ENCODE results near the gene TBL1Y. TPM values are rescaled to one million over a fixed set of nuclear protein-coding genes. Genes with fewer than 3 reads are reported as not detected.
A peak's percentile ranks its signal among the peaks of the same experiment; 100 is the strongest.

The TBL1Y gene
- total RNA-seq, 1 donor from 2014 or later, result not detected

GRCh38 chrY:6931779-6932396, 21.4 kb downstream of the TBL1Y start:
- H3K27ac Mint-ChIP-seq, result no peak overlapping the region
- no peaks in the 10 kb centered on the region for H3K27me3 Mint-ChIP-seq (ENCODE audit: insufficient read depth)
- no peak overlapping the region for H3K4me3 Mint-ChIP-seq
- H3K4me1 Mint-ChIP-seq (ENCODE audit: low read depth), result no peaks in the 10 kb centered on the region
- H3K36me3 Mint-ChIP-seq (ENCODE audit: low read depth), result no peaks in the 10 kb centered on the region
- DNase-seq (ENCODE audit: low spot score), result no peak
- H3K9me3 Mint-ChIP-seq, result no peaks in the 10 kb centered on the region
- intact Hi-C loops (cut with micrococcal nuclease), result no loop called here

GRCh38 chrY:6935497-6935896, 25.0 kb downstream of the TBL1Y start:
- H3K27me3 Mint-ChIP-seq (ENCODE audit: insufficient read depth), result no peaks in the 10 kb centered on the region
- intact Hi-C loops (cut with micrococcal nuclease), result no loop called here
- DNase-seq (ENCODE audit: low spot score), result no peak
- no peak overlapping the region for H3K27ac Mint-ChIP-seq
- no peaks in the 10 kb centered on the region for H3K9me3 Mint-ChIP-seq
- H3K36me3 Mint-ChIP-seq (ENCODE audit: low read depth), result no peaks in the 10 kb centered on the region
- no peak overlapping the region for H3K4me3 Mint-ChIP-seq
- no peaks in the 10 kb centered on the region for H3K4me1 Mint-ChIP-seq (ENCODE audit: low read depth)

GRCh38 chrY:6947695-6948094, 37.2 kb downstream of the TBL1Y start:
- Mint-ChIP-seq H3K27me3 (ENCODE audit: insufficient read depth) (no peaks in the 10 kb centered on the region), H3K9me3 (no peaks in the 10 kb centered on the region), H3K4me1 (ENCODE audit: low read depth) (no peaks in the 10 kb centered on the region), H3K27ac (no peak overlapping the region), H3K36me3 (ENCODE audit: low read depth) (no peaks in the 10 kb centered on the region), H3K4me3 (no peak overlapping the region)
- intact Hi-C loops (cut with micrococcal nuclease), result no loop called here
- no peak for DNase-seq (ENCODE audit: low spot score)

- no peaks in the 10 kb centered on the region for H3K4me1 Mint-ChIP-seq (ENCODE audit: low read depth)
- no peak for DNase-seq (ENCODE audit: low spot score)
- H3K27me3 Mint-ChIP-seq (ENCODE audit: insufficient read depth), result no peaks in the 10 kb centered on the region
- H3K27ac Mint-ChIP-seq, result no peak overlapping the region
- no peak overlapping the region for H3K4me3 Mint-ChIP-seq
- H3K36me3 Mint-ChIP-seq (ENCODE audit: low read depth), result no peaks in the 10 kb centered on the region
- H3K9me3 Mint-ChIP-seq, result no peaks in the 10 kb centered on the region
- intact Hi-C loops (cut with micrococcal nuclease), result no loop called here
Observed at GRCh38 chrY:6948378-6948777, 37.9 kb downstream of the TBL1Y start.

- intact Hi-C loops (cut with micrococcal nuclease), result no loop called here
- no peak for DNase-seq (ENCODE audit: low spot score)
- Mint-ChIP-seq H3K27me3 (ENCODE audit: insufficient read depth) (no peaks in the 10 kb centered on the region), H3K36me3 (ENCODE audit: low read depth) (no peaks in the 10 kb centered on the region), H3K4me1 (ENCODE audit: low read depth) (no peaks in the 10 kb centered on the region), H3K4me3 (no peak overlapping the region), H3K27ac (no peak overlapping the region), H3K9me3 (no peaks in the 10 kb centered on the region)
Observed at GRCh38 chrY:6949947-6950346, 39.5 kb downstream of the TBL1Y start.

- Mint-ChIP-seq H3K27ac (no peak overlapping the region), H3K9me3 (no peaks in the 10 kb centered on the region), H3K27me3 (ENCODE audit: insufficient read depth) (no peaks in the 10 kb centered on the region), H3K36me3 (ENCODE audit: low read depth) (no peaks in the 10 kb centered on the region), H3K4me1 (ENCODE audit: low read depth) (no peaks in the 10 kb centered on the region), H3K4me3 (no peak overlapping the region)
- intact Hi-C loops (cut with micrococcal nuclease), result loop anchor here (1.0 kb wide), 1 partner anchor 121 kb away; no protein-coding TSS in a partner anchor
- peak; percentile 4 for DNase-seq (ENCODE audit: low spot score)
Observed at GRCh38 chrY:6964732-6965131, 54.2 kb downstream of the TBL1Y start.

- no peaks in the 10 kb centered on the region for H3K4me1 Mint-ChIP-seq (ENCODE audit: low read depth)
- no peak overlapping the region for H3K27ac Mint-ChIP-seq
- intact Hi-C loops (cut with micrococcal nuclease), result no loop called here
- H3K4me3 Mint-ChIP-seq, result no peak overlapping the region
- H3K36me3 Mint-ChIP-seq (ENCODE audit: low read depth), result no peaks in the 10 kb centered on the region
- H3K27me3 Mint-ChIP-seq (ENCODE audit: insufficient read depth), result no peaks in the 10 kb centered on the region
- DNase-seq (ENCODE audit: low spot score), result no peak
- H3K9me3 Mint-ChIP-seq, result no peaks in the 10 kb centered on the region
Observed at GRCh38 chrY:6966521-6966920, 56.0 kb downstream of the TBL1Y start.

- no peaks in the 10 kb centered on the region for H3K9me3 Mint-ChIP-seq
- H3K4me1 Mint-ChIP-seq (ENCODE audit: low read depth), result no peaks in the 10 kb centered on the region
- H3K27me3 Mint-ChIP-seq (ENCODE audit: insufficient read depth), result no peaks in the 10 kb centered on the region
- no peak overlapping the region for H3K4me3 Mint-ChIP-seq
- intact Hi-C loops (cut with micrococcal nuclease), result no loop called here
- no peak overlapping the region for H3K27ac Mint-ChIP-seq
- no peak for DNase-seq (ENCODE audit: low spot score)
- H3K36me3 Mint-ChIP-seq (ENCODE audit: low read depth), result no peaks in the 10 kb centered on the region
Observed at GRCh38 chrY:6967736-6968135, 57.2 kb downstream of the TBL1Y start.

GRCh38 chrY:6968191-6968590, 57.7 kb downstream of the TBL1Y start:
- no peak overlapping the region for H3K27ac Mint-ChIP-seq
- no peaks in the 10 kb centered on the region for H3K9me3 Mint-ChIP-seq
- no peaks in the 10 kb centered on the region for H3K36me3 Mint-ChIP-seq (ENCODE audit: low read depth)
- peaks cover 1% of the 10 kb centered on the region for H3K27me3 Mint-ChIP-seq (ENCODE audit: insufficient read depth)
- no peak for DNase-seq (ENCODE audit: low spot score)
- H3K4me1 Mint-ChIP-seq (ENCODE audit: low read depth), result no peaks in the 10 kb centered on the region
- intact Hi-C loops (cut with micrococcal nuclease), result no loop called here
- no peak overlapping the region for H3K4me3 Mint-ChIP-seq

GRCh38 chrY:6972271-6972887, 61.9 kb downstream of the TBL1Y start:
- H3K27ac Mint-ChIP-seq, result no peak overlapping the region
- H3K4me3 Mint-ChIP-seq, result no peak overlapping the region
- no peaks in the 10 kb centered on the region for H3K36me3 Mint-ChIP-seq (ENCODE audit: low read depth)
- H3K27me3 Mint-ChIP-seq (ENCODE audit: insufficient read depth), result peaks cover 1% of the 10 kb centered on the region
- intact Hi-C loops (cut with micrococcal nuclease), result no loop called here
- no peaks in the 10 kb centered on the region for H3K9me3 Mint-ChIP-seq
- no peak for DNase-seq (ENCODE audit: low spot score)
- no peaks in the 10 kb centered on the region for H3K4me1 Mint-ChIP-seq (ENCODE audit: low read depth)

GRCh38 chrY:6974971-6975370, 64.5 kb downstream of the TBL1Y start:
- no peak for DNase-seq (ENCODE audit: low spot score)
- H3K4me3 Mint-ChIP-seq, result no peak overlapping the region
- intact Hi-C loops (cut with micrococcal nuclease), result no loop called here
- peaks cover 5% of the 10 kb centered on the region for H3K27me3 Mint-ChIP-seq (ENCODE audit: insufficient read depth)
- H3K4me1 Mint-ChIP-seq (ENCODE audit: low read depth), result no peaks in the 10 kb centered on the region
- H3K27ac Mint-ChIP-seq, result no peak overlapping the region
- no peaks in the 10 kb centered on the region for H3K36me3 Mint-ChIP-seq (ENCODE audit: low read depth)
- no peaks in the 10 kb centered on the region for H3K9me3 Mint-ChIP-seq

- Mint-ChIP-seq H3K36me3 (ENCODE audit: low read depth) (no peaks in the 10 kb centered on the region), H3K27me3 (ENCODE audit: insufficient read depth) (peaks cover 5% of the 10 kb centered on the region), H3K4me3 (no peak overlapping the region), H3K4me1 (ENCODE audit: low read depth) (no peaks in the 10 kb centered on the region), H3K9me3 (no peaks in the 10 kb centered on the region), H3K27ac (no peak overlapping the region)
- intact Hi-C loops (cut with micrococcal nuclease), result no loop called here
- no peak for DNase-seq (ENCODE audit: low spot score)
Observed at GRCh38 chrY:6977783-6978182, 67.3 kb downstream of the TBL1Y start.

GRCh38 chrY:6983221-6983620, 72.7 kb downstream of the TBL1Y start:
- H3K36me3 Mint-ChIP-seq (ENCODE audit: low read depth), result no peaks in the 10 kb centered on the region
- no peaks in the 10 kb centered on the region for H3K9me3 Mint-ChIP-seq
- no peaks in the 10 kb centered on the region for H3K27me3 Mint-ChIP-seq (ENCODE audit: insufficient read depth)
- no peak for DNase-seq (ENCODE audit: low spot score)
- H3K4me1 Mint-ChIP-seq (ENCODE audit: low read depth), result no peaks in the 10 kb centered on the region
- H3K27ac Mint-ChIP-seq, result no peak overlapping the region
- no peak overlapping the region for H3K4me3 Mint-ChIP-seq
- intact Hi-C loops (cut with micrococcal nuclease), result no loop called here

- H3K27ac Mint-ChIP-seq, result no peak overlapping the region
- intact Hi-C loops (cut with micrococcal nuclease), result no loop called here
- H3K36me3 Mint-ChIP-seq (ENCODE audit: low read depth), result no peaks in the 10 kb centered on the region
- H3K27me3 Mint-ChIP-seq (ENCODE audit: insufficient read depth), result peaks cover 2% of the 10 kb centered on the region
- H3K4me3 Mint-ChIP-seq, result no peak overlapping the region
- no peak for DNase-seq (ENCODE audit: low spot score)
- no peaks in the 10 kb centered on the region for H3K9me3 Mint-ChIP-seq
- no peaks in the 10 kb centered on the region for H3K4me1 Mint-ChIP-seq (ENCODE audit: low read depth)
Observed at GRCh38 chrY:6987811-6988210, 77.3 kb downstream of the TBL1Y start.
